ENCODE results near the gene EEF1AKMT4.

GRCh38 chr3:184228376-184229137 is 20.9 kb upstream of the EEF1AKMT4 start:
- TF ChIP-seq TAF1 (IDR thresholded peaks at IDR 0.05; ENCODE audit: low read depth, low read length), result no peak
- TF ChIP-seq NRF1 (IDR thresholded peaks at IDR 0.05; ENCODE audit: low read depth, low read length), result no peak
- no peak for TF ChIP-seq YY1 (IDR thresholded peaks at IDR 0.05; ENCODE audit: low read depth, low read length)
- no peak for TF ChIP-seq SP2 (IDR thresholded peaks at IDR 0.05; ENCODE audit: low read length)
- TF ChIP-seq GABPA (IDR thresholded peaks at IDR 0.05; ENCODE audit: borderline replicate concordance, insufficient read depth, low read length), result no peak
- TF ChIP-seq TEAD4 (IDR thresholded peaks at IDR 0.05; ENCODE audit: low read depth, low read length), result no peak
- TF ChIP-seq POLR2AphosphoS5 (IDR thresholded peaks at IDR 0.05; ENCODE audit: low read depth, low read length), result no peak
- TF ChIP-seq, protein P1, sequence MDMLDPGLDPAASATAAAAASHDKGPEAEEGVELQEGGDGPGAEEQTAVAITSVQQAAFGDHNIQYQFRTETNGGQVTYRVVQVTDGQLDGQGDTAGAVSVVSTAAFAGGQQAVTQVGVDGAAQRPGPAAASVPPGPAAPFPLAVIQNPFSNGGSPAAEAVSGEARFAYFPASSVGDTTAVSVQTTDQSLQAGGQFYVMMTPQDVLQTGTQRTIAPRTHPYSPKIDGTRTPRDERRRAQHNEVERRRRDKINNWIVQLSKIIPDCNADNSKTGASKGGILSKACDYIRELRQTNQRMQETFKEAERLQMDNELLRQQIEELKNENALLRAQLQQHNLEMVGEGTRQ (IDR thresholded peaks at IDR 0.05; ENCODE audit: low read length), result no peak
- no peak for TF ChIP-seq SP4 (IDR thresholded peaks at IDR 0.05; ENCODE audit: low read length)
- no peak for TF ChIP-seq EP300 (IDR thresholded peaks at IDR 0.05; ENCODE audit: borderline replicate concordance in 1 of 2, low read depth in 2 of 2, low read length in 2 of 2)
- no peak for TF ChIP-seq EZH2 (IDR thresholded peaks at IDR 0.05; ENCODE audit: low read depth, low read length, severe bottlenecking)
- TF ChIP-seq JUND (IDR thresholded peaks at IDR 0.05; ENCODE audit: low read length), result no peak

All from H1 (cell line).